Smooth muscle cell of the brain vasculature (primary cell): ENCODE measurements around the gene TENM3.

Source experiments
- DNase-seq: peaks from one replicate; pipeline ENCODE4 v3.0.0-alpha.2; 2012; ENCODE audit warnings: low read depth, low spot score

TENM3 gene

GRCh38 chr4:182679533-182679932, 436.3 kb downstream of the TENM3 start:
- DNase-seq = no peak

- DNase-seq = no peak
Observed at GRCh38 chr4:182680234-182680653, 437.0 kb downstream of the TENM3 start.

GRCh38 chr4:182683661-182684060, 440.5 kb downstream of the TENM3 start:
- no peak for DNase-seq

- no peak for DNase-seq
Observed at GRCh38 chr4:182684796-182685195, 441.6 kb downstream of the TENM3 start.

- DNase-seq = no peak
Observed at GRCh38 chr4:182688081-182688480, 444.9 kb downstream of the TENM3 start.

GRCh38 chr4:182694551-182694950, 451.3 kb downstream of the TENM3 start:
- no peak for DNase-seq

GRCh38 chr4:182695009-182695408, 451.8 kb downstream of the TENM3 start:
- no peak for DNase-seq

- no peak for DNase-seq
Observed at GRCh38 chr4:182695842-182696241, 452.6 kb downstream of the TENM3 start.

GRCh38 chr4:182697094-182697493, 453.9 kb downstream of the TENM3 start:
- no peak for DNase-seq

- DNase-seq = no peak
Observed at GRCh38 chr4:182698212-182698611, 455.0 kb downstream of the TENM3 start.

- no peak for DNase-seq
Observed at GRCh38 chr4:182699201-182699600, 456.0 kb downstream of the TENM3 start.

GRCh38 chr4:182699795-182700194, 456.6 kb downstream of the TENM3 start:
- DNase-seq = no peak

- no peak for DNase-seq
Observed at GRCh38 chr4:182700362-182701160, 457.4 kb downstream of the TENM3 start.

GRCh38 chr4:182704077-182704476, 460.9 kb downstream of the TENM3 start:
- no peak for DNase-seq

GRCh38 chr4:182704948-182705347, 461.7 kb downstream of the TENM3 start:
- no peak for DNase-seq

- no peak for DNase-seq
Observed at GRCh38 chr4:182705389-182705788, 462.2 kb downstream of the TENM3 start.

- no peak for DNase-seq
Observed at GRCh38 chr4:182711211-182711610, 468.0 kb downstream of the TENM3 start.

GRCh38 chr4:182715548-182715947, 472.3 kb downstream of the TENM3 start:
- no peak for DNase-seq

- no peak for DNase-seq
Observed at GRCh38 chr4:182716192-182716591, 473.0 kb downstream of the TENM3 start.

GRCh38 chr4:182717788-182718583, 474.8 kb downstream of the TENM3 start:
- no peak for DNase-seq

- no peak for DNase-seq
Observed at GRCh38 chr4:182724414-182724813, 481.2 kb downstream of the TENM3 start.

- no peak for DNase-seq
Observed at GRCh38 chr4:182729516-182729915, 486.3 kb downstream of the TENM3 start.

GRCh38 chr4:182730791-182731190, 487.6 kb downstream of the TENM3 start:
- no peak for DNase-seq
